ENCODE measurements around the gene OR2G2. TPM values are rescaled to one million over a fixed set of nuclear protein-coding genes. Genes with fewer than 3 reads are reported as not detected.

Gene OR2G2
- polyA plus RNA-seq, 1 donor (not counting 4 experiments of a cell fraction or from before 2014, with no cell fraction given): not detected

DNA sequence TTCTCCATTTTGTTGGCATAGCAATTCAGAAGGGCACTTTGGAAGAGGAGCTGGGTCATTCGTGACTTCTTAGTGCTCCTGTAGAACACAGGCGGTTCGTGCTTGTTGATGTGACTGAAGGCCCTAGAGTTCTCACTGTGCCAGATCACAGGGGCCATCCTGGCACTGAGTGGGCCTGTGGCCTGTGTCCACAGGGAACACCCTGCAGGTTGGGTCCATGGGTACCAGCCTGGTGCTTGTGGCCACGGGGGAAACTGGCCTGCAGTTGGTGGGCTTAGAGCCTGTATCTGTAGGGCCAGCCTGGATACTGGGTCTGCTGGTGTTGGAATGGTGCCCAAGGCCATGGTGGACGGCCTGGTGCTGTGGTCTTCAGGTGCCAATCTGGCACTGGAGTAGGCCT, 26.5 kb downstream of the OR2G2 start:
- Histone ChIP-seq H3K27me3 (ENCODE audit: control insufficient read depth, extremely low read depth, insufficient read depth, low read length) (no peaks in the 10 kb centered on the region), H3K27ac (ENCODE audit: control insufficient read depth, insufficient read depth, low read length) (no peak overlapping the region), H3K9ac (ENCODE audit: control insufficient read depth, extremely low read depth, insufficient read depth, low read length) (no peak overlapping the region), H3K4me2 (ENCODE audit: control insufficient read depth, extremely low read depth, insufficient read depth, low read depth, low read length) (no peak overlapping the region), H3K4me3 (ENCODE audit: control insufficient read depth in 2 of 3, extremely low read depth in 1 of 3, insufficient read depth in 2 of 3, low read depth in 1 of 3, low read length in 3 of 3) (no peak overlapping the region), H3K4me1 (ENCODE audit: control insufficient read depth, extremely low read depth, insufficient read depth, low read length) (no peaks in the 10 kb centered on the region), H3K79me2 (ENCODE audit: control insufficient read depth, insufficient read depth, low read length) (no peaks in the 10 kb centered on the region), H2AFZ (ENCODE audit: control insufficient read depth, low read length) (no peak overlapping the region), H4K20me1 (ENCODE audit: control insufficient read depth, extremely low read depth, insufficient read depth, low read length) (no peaks in the 10 kb centered on the region), H3K36me3 (ENCODE audit: control insufficient read depth in 2 of 2, extremely low read depth in 1 of 2, insufficient read depth in 2 of 2, low read length in 2 of 2) (no peaks in the 10 kb centered on the region), H3K9me1 (ENCODE audit: control insufficient read depth, extremely low read depth, insufficient read depth, low read length) (no peaks in the 10 kb centered on the region), H3K9me3 (ENCODE audit: control insufficient read depth, low read depth, low read length) (peaks cover 1% of the 10 kb centered on the region)
- TF ChIP-seq EZH2 (IDR thresholded peaks at IDR 0.05; ENCODE audit: low read length): no peak
- TF ChIP-seq, protein P1, sequence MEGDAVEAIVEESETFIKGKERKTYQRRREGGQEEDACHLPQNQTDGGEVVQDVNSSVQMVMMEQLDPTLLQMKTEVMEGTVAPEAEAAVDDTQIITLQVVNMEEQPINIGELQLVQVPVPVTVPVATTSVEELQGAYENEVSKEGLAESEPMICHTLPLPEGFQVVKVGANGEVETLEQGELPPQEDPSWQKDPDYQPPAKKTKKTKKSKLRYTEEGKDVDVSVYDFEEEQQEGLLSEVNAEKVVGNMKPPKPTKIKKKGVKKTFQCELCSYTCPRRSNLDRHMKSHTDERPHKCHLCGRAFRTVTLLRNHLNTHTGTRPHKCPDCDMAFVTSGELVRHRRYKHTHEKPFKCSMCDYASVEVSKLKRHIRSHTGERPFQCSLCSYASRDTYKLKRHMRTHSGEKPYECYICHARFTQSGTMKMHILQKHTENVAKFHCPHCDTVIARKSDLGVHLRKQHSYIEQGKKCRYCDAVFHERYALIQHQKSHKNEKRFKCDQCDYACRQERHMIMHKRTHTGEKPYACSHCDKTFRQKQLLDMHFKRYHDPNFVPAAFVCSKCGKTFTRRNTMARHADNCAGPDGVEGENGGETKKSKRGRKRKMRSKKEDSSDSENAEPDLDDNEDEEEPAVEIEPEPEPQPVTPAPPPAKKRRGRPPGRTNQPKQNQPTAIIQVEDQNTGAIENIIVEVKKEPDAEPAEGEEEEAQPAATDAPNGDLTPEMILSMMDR (optimal IDR thresholded peaks at IDR 0.05 in 1 of 3, IDR thresholded peaks at IDR 0.05 in 1 of 3, conservative IDR thresholded peaks at IDR 0.05 in 1 of 3; ENCODE audit: extremely low read depth in 1 of 3, insufficient read depth in 2 of 3, low read length in 3 of 3): no peak
- dilution Hi-C loops (cut with MboI; ENCODE audit: extremely low pct_ligation_motif_present, low sequenced_read_pairs): no loop called here
- FAIRE-seq (no peak), DNase-seq (ENCODE audit: low read depth, low spot score) (no peak)

DNA sequence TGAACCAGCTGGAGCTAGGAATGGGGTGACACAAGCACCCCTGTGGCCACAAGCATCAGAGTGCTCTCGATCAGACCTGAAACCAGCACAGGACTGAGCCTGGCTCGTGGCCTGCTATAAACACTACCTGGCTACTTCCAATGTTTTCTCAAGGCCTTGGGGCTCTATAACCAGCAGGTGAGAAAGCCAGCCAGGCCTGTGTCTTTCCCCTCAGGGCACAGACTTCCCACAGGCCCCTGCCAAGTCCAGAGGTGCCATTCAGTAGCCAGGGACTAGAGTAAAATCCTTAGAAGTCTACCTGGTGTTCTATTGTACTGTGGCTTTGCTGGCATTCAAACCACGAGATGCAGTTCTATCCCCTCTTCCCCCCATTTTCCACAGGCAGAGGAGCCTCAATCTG, 39.8 kb downstream of the OR2G2 start:
- Histone ChIP-seq H3K4me3 (ENCODE audit: control insufficient read depth in 2 of 3, extremely low read depth in 1 of 3, insufficient read depth in 2 of 3, low read depth in 1 of 3, low read length in 3 of 3) (no peak overlapping the region), H3K4me2 (ENCODE audit: control insufficient read depth, extremely low read depth, insufficient read depth, low read depth, low read length) (no peak overlapping the region), H3K9me3 (ENCODE audit: control insufficient read depth, low read depth, low read length) (no peaks in the 10 kb centered on the region), H2AFZ (ENCODE audit: control insufficient read depth, low read length) (no peak overlapping the region), H4K20me1 (ENCODE audit: control insufficient read depth, extremely low read depth, insufficient read depth, low read length) (no peaks in the 10 kb centered on the region), H3K79me2 (ENCODE audit: control insufficient read depth, insufficient read depth, low read length) (no peaks in the 10 kb centered on the region), H3K36me3 (ENCODE audit: control insufficient read depth in 2 of 2, extremely low read depth in 1 of 2, insufficient read depth in 2 of 2, low read length in 2 of 2) (no peaks in the 10 kb centered on the region), H3K27ac (ENCODE audit: control insufficient read depth, insufficient read depth, low read length) (no peak overlapping the region), H3K4me1 (ENCODE audit: control insufficient read depth, extremely low read depth, insufficient read depth, low read length) (no peaks in the 10 kb centered on the region), H3K9me1 (ENCODE audit: control insufficient read depth, extremely low read depth, insufficient read depth, low read length) (no peaks in the 10 kb centered on the region), H3K9ac (ENCODE audit: control insufficient read depth, extremely low read depth, insufficient read depth, low read length) (no peak overlapping the region), H3K27me3 (ENCODE audit: control insufficient read depth, extremely low read depth, insufficient read depth, low read length) (no peaks in the 10 kb centered on the region)
- dilution Hi-C loops (cut with MboI; ENCODE audit: extremely low pct_ligation_motif_present, low sequenced_read_pairs): no loop called here
- DNase-seq (ENCODE audit: low read depth, low spot score) (no peak), FAIRE-seq (no peak)
- no peak for TF ChIP-seq EZH2 (IDR thresholded peaks at IDR 0.05; ENCODE audit: low read length)
- TF ChIP-seq, protein P1 (optimal IDR thresholded peaks at IDR 0.05 in 1 of 3, IDR thresholded peaks at IDR 0.05 in 1 of 3, conservative IDR thresholded peaks at IDR 0.05 in 1 of 3; ENCODE audit: extremely low read depth in 1 of 3, insufficient read depth in 2 of 3, low read length in 3 of 3): no peak
